HCT116 (cell line): ENCODE results near the gene FCRL5. TPM values are rescaled to one million over a fixed set of nuclear protein-coding genes. Genes with fewer than 3 reads are reported as not detected.

Source experiments
- ATAC-seq: fragments of 200-7000 bp; cut with Tn5 transposase; 2 replicates; pipeline ENCODE4 v1.9.1; 2020; ENCODE audit warnings: mild to moderate bottlenecking, moderate library complexity
- BruUV-seq: library from RNA; stranded (reverse); fragments of 400-500 nt; replicated peaks from 2 replicates; lab custom pipeline; 2021; lab: Mats Ljungman, UMichigan
- CTCF ChIA-PET: fragments of 300-600 bp; sonication (Branson Sonifier 250); formaldehyde crosslinking; loops from one replicate; lab custom pipeline; 2021; ENCODE audit warnings: antibody characterized with exemption; lab: Charles Lee
- POLR2A ChIA-PET: fragments of 300-600, 350-600 bp; sonication (Branson Sonifier 250); formaldehyde crosslinking; loops from one replicate; lab custom pipeline; 2021; ENCODE audit warnings: antibody characterized with exemption; lab: Charles Lee
- RAD21 ChIA-PET, 2 experiments: fragments of 300-600 bp; sonication (Branson Sonifier 250); formaldehyde crosslinking; loops; one replicate each; lab custom pipeline; 2023; ENCODE audit warnings: low total read pairs in 2 of 2; ENCODE audit not compliant: uncharacterized antibody in 2 of 2, unreplicated experiment in 2 of 2, low non-redundant PET in 1 of 2; lab: Charles Lee
- DNase-seq: peaks from one replicate; pipeline ENCODE4 v3.0.0-alpha.2; 2010; ENCODE audit warnings: low read depth, low spot score
- H2AFZ ChIP-seq: fragments of 200-600 bp; shearing (Covaris generic), sonication (generic); 2 replicates; pipeline ENCODE4 v1.6.1; 2017; ENCODE audit warnings: low read depth, mixed run types, mixed read lengths, antibody characterized with exemption, low read length; ENCODE audit not compliant: poor library complexity, severe bottlenecking
- H3K27ac ChIP-seq: 2 replicates; pipeline ENCODE4 v1.5.1; 2012; ENCODE audit warnings: low read depth, low read length
- H3K27me3 ChIP-seq: fragments of 200-600 bp; sonication (generic); 2 replicates; pipeline ENCODE4 v1.6.1; 2016; ENCODE audit warnings: mixed run types, low read length, mixed read lengths; ENCODE audit not compliant: insufficient read depth
- H3K36me3 ChIP-seq, 2 experiments: fragments of 200-500 bp in 1 of 2; fragments of 200-600 bp in 1 of 2; sonication (Bioruptor generic) in 1 of 2; sonication (generic) in 1 of 2; 2 replicates each; pipeline versions ENCODE4 v1.5.1 to v1.6.1; 2014 to 2016; ENCODE audit warnings: low read length in 2 of 2, inconsistent platforms in 1 of 2, mixed read lengths in 1 of 2, mixed run types in 1 of 2; ENCODE audit not compliant: insufficient read depth in 2 of 2, control insufficient read depth in 1 of 2
- H3K4me1 ChIP-seq, 2 experiments: fragments of 200-600 bp in 1 of 2; sonication (generic) in 1 of 2; 2 replicates each; pipeline versions ENCODE4 v1.5.1 to v1.6.1; 2012 to 2017; ENCODE audit warnings: low read length in 2 of 2, inconsistent platforms in 1 of 2, mild to moderate bottlenecking in 1 of 2, mixed read lengths in 1 of 2, mixed run types in 1 of 2, moderate library complexity in 1 of 2; ENCODE audit not compliant: insufficient read depth in 2 of 2, control insufficient read depth in 1 of 2
- H3K4me2 ChIP-seq: fragments of 200-600 bp; sonication (generic); 2 replicates; pipeline ENCODE4 v1.6.1; 2017; ENCODE audit warnings: mixed run types, low read length, mixed read lengths
- H3K4me3 ChIP-seq, 2 experiments: fragments of 200-600 bp in 1 of 2; sonication (generic) in 1 of 2; replicated peaks in 1 of 2; 2 replicates each; pipeline ENCODE4 v1.5.1; 2011 to 2016; ENCODE audit warnings: low read length in 2 of 2, control low read depth in 1 of 2, low read depth in 1 of 2, mild to moderate bottlenecking in 1 of 2, mixed read lengths in 1 of 2, mixed run types in 1 of 2
- H3K79me2 ChIP-seq: fragments of 200-600 bp; sonication (generic); 2 replicates; pipeline ENCODE4 v1.6.1; 2017; ENCODE audit warnings: mild to moderate bottlenecking, mixed run types, low read length, moderate library complexity, mixed read lengths; ENCODE audit not compliant: insufficient read depth
- H3K9ac ChIP-seq: fragments of 200-600 bp; sonication (generic); 2 replicates; pipeline ENCODE4 v1.6.1; 2016; ENCODE audit warnings: low read length, mixed read lengths
- H3K9me2 ChIP-seq: fragments of 200-600 bp; sonication (generic), shearing (Covaris generic); 2 replicates; pipeline ENCODE4 v1.6.1; 2017; ENCODE audit warnings: mixed run types, mild to moderate bottlenecking, moderate library complexity; ENCODE audit not compliant: insufficient read depth
- H3K9me3 ChIP-seq, 2 experiments: fragments of 200-500 bp in 1 of 2; fragments of 200-600 bp in 1 of 2; sonication (Bioruptor generic) in 1 of 2; sonication (generic) in 1 of 2; 2 replicates each; pipeline ENCODE4 v1.6.1; 2014 to 2017; ENCODE audit warnings: low read length in 2 of 2, mixed read lengths in 2 of 2, inconsistent platforms in 1 of 2, low read depth in 1 of 2, mild to moderate bottlenecking in 1 of 2, mixed run types in 1 of 2, moderate library complexity in 1 of 2; ENCODE audit not compliant: control insufficient read depth in 1 of 2, insufficient read depth in 1 of 2
- H4K20me1 ChIP-seq: fragments of 200-600 bp; sonication (generic), shearing (Covaris generic); 2 replicates; pipeline ENCODE4 v1.6.1; 2017; ENCODE audit warnings: mixed run types, mild to moderate bottlenecking, moderate library complexity; ENCODE audit not compliant: insufficient read depth
- CBX3 ChIP-seq: IDR thresholded peaks from 2 replicates; pipeline ENCODE4 v1.6.1; 2012; ENCODE audit warnings: low read depth
- ELF1 ChIP-seq: IDR thresholded peaks from 2 replicates; pipeline ENCODE4 v1.6.1; 2012; ENCODE audit warnings: low read depth, borderline replicate concordance
- FOSL1 ChIP-seq: IDR thresholded peaks from 2 replicates; pipeline ENCODE4 v1.6.1; 2012; ENCODE audit warnings: low read depth
- RAD21 ChIP-seq: IDR thresholded peaks from 2 replicates; pipeline ENCODE4 v1.6.1; 2012; ENCODE audit warnings: low read depth, mild to moderate bottlenecking
- REST ChIP-seq: IDR thresholded peaks from 2 replicates; pipeline ENCODE4 v1.6.1; 2012; ENCODE audit warnings: low read depth
- SP1 ChIP-seq: IDR thresholded peaks from 2 replicates; pipeline ENCODE4 v1.6.1; 2012; ENCODE audit warnings: low read depth
- ZFX ChIP-seq: fragments of 450-650 bp; IDR thresholded peaks from 2 replicates; pipeline ENCODE4 v1.6.1; 2017
- intact Hi-C: fragments of 100-400 bp; cut with micrococcal nuclease; formaldehyde crosslinking; loops from 2 replicates; pipeline ENCODE4 v1.10.0; 2022
- total RNA-seq: library from RNA; stranded (reverse); gene quantifications from one replicate; pipeline ENCODE4 v1.2.1, GENCODE V29; 2021; ENCODE audit not compliant: unreplicated experiment
- TF ChIP-seq, protein P1 (sequence below): IDR thresholded peaks from 2 replicates; pipeline ENCODE4 v1.6.1; 2012
- TF ChIP-seq, protein P2 (sequence below), 3 experiments: fragments of 200-600 bp in 1 of 3; sonication (generic) in 1 of 3; IDR thresholded peaks in 2 of 3; conservative IDR thresholded peaks in 1 of 3; 2 replicates each; pipeline ENCODE4 v1.5.1; 2012 to 2017; ENCODE audit warnings: low read depth in 2 of 3, low read length in 2 of 3, antibody characterized with exemption in 1 of 3, borderline replicate concordance in 1 of 3, control low read depth in 1 of 3, mild to moderate bottlenecking in 1 of 3, mixed read lengths in 1 of 3, mixed run types in 1 of 3, moderate library complexity in 1 of 3; ENCODE audit not compliant: insufficient read depth in 1 of 3

The FCRL5 gene
- total RNA-seq, 1 experiment from 2014 or later = not detected

- no peak overlapping the region for H3K4me3 ChIP-seq
- CTCF ChIA-PET = interaction anchor here (0.8 kb wide), 1 partner anchor 114 kb away, joined by 3 read pairs; no protein-coding TSS in a partner anchor
- no peaks in the 10 kb centered on the region for H3K9me2 ChIP-seq
- no peaks in the 10 kb centered on the region for H3K9me3 ChIP-seq
- ATAC-seq = no peak
- H3K4me2 ChIP-seq = no peak overlapping the region
- no peak overlapping the region for H3K27ac ChIP-seq
- BruUV-seq = no TSS peak
- peaks cover 48% of the 10 kb centered on the region for H3K27me3 ChIP-seq
- intact Hi-C loops = no loop called here
- DNase-seq = no peak
- TF ChIP-seq, protein P1, sequence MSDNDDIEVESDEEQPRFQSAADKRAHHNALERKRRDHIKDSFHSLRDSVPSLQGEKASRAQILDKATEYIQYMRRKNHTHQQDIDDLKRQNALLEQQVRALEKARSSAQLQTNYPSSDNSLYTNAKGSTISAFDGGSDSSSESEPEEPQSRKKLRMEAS = no peak
- TF ChIP-seq CBX3 (no peak), ZFX (no peak), FOSL1 (no peak), RAD21 (no peak), SP1 (no peak), ELF1 (no peak), REST (no peak)
- TF ChIP-seq, protein P2, sequence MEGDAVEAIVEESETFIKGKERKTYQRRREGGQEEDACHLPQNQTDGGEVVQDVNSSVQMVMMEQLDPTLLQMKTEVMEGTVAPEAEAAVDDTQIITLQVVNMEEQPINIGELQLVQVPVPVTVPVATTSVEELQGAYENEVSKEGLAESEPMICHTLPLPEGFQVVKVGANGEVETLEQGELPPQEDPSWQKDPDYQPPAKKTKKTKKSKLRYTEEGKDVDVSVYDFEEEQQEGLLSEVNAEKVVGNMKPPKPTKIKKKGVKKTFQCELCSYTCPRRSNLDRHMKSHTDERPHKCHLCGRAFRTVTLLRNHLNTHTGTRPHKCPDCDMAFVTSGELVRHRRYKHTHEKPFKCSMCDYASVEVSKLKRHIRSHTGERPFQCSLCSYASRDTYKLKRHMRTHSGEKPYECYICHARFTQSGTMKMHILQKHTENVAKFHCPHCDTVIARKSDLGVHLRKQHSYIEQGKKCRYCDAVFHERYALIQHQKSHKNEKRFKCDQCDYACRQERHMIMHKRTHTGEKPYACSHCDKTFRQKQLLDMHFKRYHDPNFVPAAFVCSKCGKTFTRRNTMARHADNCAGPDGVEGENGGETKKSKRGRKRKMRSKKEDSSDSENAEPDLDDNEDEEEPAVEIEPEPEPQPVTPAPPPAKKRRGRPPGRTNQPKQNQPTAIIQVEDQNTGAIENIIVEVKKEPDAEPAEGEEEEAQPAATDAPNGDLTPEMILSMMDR (IDR thresholded peaks at IDR 0.05 in 2 of 3, conservative IDR thresholded peaks at IDR 0.05 in 1 of 3; ENCODE audit: borderline replicate concordance in 1 of 3, insufficient read depth in 1 of 3, low read depth in 2 of 3, low read length in 2 of 3) = no peak
- no peak overlapping the region for H2AFZ ChIP-seq
- no peaks in the 10 kb centered on the region for H3K79me2 ChIP-seq
- no peaks in the 10 kb centered on the region for H4K20me1 ChIP-seq
- no peaks in the 10 kb centered on the region for H3K36me3 ChIP-seq
- H3K4me1 ChIP-seq = no peaks in the 10 kb centered on the region
- RAD21 ChIA-PET = no interaction called here
- H3K9ac ChIP-seq = no peak overlapping the region
- POLR2A ChIA-PET = no interaction called here
Measured at GRCh38 chr1:157577420-157577819, 25.1 kb upstream of the FCRL5 start.
